COR-L47 (cell line): ENCODE results near the gene CLASP1.
"Not testable (repeated sequence)": the region's sequence is repeated elsewhere in the genome, so short reads cannot be mapped to it uniquely, and the experiment has no call there.

ENCODE experiments used
- DNase-seq: peaks from one replicate; lab custom pipeline; 2025; lab: John Stamatoyannopoulos, UW

CLASP1 gene

DNA sequence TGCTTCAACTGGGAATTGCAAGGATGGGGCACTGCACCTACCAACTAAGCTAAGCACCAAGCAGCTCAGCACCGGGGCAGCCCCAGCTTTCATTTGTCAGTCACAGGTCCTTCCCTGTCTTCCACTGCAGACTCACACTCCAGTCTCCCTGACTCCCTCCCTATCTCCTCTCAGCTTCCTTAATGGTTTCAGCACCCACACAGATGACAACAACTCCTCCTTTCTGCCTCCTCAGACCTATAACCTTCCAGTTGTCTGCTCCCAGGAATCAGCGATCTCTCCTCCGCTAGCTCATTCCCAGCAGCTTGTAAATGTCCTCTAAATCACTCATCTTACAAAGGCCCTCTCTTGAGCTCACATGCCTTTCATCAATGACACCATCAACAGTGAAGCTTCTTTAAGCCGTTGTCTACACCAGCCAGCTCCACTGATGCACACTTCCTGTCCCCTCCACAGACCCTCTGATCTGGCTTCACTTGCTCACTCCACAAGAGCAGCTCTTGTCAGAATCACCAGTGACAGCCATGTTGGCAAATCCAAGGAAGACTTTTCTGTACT lies 32.1 kb downstream of the CLASP1 start:
- no peak for DNase-seq

DNA sequence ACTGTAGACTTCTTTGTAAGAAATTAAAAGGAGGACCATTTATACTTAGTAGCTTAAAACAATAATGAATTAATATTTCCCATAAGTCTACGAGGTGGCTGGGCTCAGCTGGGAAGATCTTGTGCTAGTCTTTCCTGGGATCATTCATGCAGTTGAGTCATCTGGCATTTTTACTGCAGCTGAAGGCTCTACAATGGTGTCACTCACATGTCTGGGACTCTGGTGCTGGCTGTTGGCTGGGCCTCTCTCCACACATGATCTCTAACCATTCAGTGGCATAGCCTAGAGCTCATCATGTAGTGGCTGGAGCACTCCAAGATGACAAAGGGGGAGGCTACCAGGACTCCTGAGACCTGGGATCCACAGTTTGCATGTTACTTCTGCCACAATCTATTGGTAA lies 35.5 kb downstream of the CLASP1 start:
- no peak for DNase-seq

DNA sequence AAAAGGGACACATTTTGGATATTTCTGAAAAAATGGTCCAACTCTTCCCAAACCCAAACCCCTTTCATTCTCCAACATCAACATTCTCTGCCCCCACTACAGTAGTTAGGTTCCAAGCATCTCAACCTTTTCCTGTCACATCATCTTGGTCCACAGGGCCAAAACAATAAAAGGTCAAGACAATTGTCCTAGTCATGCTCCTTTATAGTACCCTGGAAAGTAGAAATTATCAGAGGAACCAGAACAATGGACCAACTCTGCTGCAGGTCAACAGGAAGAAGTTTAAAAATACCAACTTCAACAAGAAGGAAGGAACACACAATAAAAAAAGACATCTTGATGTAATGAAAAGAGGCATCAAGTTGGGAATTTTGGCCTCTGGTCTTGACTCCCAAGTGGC lies 36.1 kb downstream of the CLASP1 start:
- DNase-seq: no peak

DNA sequence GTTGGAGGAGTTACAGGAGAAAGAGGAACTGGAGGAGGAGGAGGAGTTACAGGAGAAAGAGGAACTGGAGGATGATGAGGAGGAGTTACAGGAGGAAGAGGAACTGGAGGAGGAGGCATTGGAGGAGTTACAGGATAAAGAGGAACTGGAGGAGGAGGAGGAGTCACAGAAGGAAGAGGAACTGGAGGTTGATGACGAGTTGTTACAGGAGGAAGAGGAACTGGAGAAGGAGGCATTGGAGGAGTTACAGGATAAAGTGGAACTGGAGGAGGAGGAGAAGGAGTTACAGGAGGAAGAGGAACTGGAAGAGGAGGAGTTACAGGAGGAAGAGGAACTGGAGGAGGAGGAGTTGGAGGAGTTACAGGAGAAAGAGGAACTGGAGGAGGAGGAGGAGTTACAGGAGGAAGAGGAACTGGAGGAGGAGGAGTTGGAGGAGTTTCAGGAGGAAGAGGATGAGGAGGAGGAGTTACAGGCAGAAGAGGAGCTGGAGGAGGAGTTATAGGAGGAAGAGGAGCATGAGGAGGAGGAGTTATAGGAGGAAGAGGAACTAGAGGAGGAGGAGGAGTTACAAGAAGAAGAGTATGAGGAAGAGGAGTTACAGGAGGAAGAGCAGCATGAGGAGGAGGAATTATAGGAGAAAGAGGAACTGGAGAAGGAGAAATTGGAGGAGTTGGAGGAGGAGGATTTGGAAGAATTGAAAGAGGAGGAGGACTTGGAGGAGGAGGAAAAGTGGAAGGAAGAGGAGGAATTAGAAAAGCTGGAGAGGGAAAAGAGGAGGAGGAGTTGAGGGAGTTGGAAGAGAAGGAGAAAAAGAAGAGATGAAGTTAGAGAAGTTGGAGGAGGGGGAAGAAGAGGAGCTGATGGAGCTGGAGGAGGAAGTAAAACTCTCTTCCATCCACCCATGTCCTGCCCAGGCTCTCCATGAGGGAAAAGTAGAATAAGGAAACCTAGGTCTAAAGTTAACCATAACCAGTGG lies 37.2 kb downstream of the CLASP1 start:
- DNase-seq: no peak

DNA sequence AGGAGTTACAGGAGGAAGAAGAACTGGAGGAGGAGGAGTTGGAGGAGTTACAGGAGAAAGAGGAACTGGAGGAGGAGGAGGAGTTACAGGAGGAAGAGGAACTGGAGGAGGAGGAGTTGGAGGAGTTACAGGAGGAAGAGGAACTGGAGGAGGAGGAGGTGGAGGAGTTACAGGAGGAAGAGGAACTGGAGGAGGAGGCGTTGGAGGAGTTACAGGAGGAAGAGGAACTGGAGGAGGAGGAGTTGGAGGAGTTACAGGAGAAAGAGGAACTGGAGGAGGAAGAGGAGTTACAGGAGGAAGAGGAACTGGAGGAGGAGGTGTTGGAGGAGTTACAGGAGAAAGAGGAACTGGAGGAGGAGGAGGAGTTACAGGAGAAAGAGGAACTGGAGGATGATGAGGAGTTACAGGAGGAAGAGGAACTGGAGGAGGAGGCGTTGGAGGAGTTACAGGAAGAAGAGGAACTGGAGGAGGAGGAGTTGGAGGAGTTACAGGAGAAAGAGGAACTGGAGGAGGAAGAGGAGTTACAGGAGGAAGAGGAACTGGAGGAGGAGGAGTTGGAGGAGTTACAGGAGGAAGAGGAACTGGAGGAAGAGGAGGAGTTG lies 38.1 kb downstream of the CLASP1 start:
- DNase-seq: not testable (repeated sequence)

DNA sequence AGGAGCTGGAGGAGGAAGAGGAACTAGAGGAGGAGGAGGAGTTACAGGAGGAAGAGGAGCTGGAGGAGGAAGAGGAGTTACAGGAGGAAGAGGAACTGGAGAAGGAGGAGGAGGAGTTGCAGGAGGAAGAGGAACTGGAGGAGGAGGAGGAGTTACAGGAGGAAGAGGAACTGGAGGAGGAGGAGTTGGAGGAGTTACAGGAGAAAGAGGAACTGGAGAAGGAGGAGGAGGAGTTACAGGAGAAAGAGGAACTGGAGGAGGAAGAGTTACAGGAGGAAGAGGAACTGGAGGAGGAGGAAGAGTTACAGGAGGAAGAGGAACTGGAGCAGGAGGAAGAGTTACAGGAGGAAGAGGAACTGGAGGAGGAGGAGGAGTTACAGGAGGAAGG lies 38.8 kb downstream of the CLASP1 start:
- DNase-seq: not testable (repeated sequence)

DNA sequence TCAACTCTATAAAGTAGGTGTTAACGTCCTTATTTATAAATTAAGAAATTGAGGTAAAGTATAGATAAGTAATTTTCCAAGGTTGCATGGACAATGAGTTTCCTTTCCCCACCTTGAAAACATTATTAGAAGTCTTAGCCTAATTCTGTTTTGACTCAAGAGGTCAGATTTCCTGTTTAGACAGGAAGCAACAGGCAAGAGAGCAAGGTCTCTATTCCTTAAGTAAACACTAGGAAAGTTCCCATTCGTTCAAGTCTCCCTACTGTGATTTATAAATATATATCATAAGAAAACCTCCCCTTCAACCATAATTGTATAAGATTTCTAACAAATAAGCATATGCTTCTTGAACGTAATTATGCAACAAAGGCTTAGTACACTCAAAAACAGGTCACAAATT lies 40.3 kb downstream of the CLASP1 start:
- no peak for DNase-seq

DNA sequence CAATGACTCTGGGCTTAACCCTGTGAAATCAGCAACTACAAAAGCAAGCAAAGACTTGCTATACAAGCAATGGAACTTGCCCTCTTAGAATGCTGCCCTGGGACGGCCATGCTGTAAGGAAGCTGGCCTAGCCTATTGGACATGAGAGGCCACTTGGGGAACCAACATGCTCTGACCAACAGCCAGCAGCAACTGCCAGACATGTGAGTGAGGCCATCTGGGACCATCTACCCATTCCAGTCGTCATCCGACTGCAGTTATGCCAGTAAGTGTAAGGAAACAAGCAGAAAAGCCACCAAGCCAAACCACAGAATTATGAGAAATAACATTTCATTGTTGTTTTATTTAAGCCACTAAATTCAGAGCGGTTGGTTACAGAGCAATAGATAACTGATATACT lies 40.9 kb downstream of the CLASP1 start:
- DNase-seq: no peak

DNA sequence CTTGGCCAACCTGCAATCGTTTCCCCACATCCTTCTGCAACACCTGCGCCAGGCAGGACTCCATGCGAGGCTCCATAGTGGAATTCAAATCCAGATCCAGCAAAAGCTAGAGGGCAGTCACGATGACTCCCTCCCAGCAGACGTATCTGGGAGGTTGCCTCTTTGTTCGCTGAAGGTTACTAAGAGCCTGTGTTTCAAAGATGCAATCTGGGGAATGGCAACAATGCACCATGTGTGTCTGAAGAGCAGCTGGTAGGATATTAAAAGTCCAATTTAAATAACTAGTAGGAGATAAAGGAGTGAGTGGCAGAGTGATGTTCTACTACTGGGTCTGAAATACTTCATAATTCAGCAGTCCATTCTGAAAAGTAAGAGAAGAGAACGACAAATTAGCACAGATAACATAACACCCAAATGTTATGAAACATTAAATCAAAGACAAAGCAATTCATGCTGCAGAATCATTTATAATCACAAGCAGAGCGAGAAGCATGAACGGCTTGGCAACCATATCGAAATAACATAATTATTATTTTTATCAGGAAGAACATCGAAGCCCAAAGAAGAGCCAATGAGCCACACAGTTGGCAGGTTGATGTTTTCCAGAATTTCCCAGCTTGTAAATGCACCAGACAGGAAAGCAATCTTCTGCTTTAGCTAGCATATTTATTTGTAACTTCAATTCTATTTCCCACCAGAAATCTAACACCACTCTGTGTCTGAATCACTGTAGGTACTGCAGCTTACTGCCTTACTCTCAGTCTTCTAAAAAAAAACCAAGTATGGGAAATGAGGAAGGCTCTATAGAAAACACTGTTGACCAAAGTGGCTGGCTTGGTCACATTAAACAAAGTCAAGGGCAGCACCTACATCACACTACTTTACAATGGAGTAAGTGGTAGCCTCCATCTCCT lies 43.2 kb downstream of the CLASP1 start:
- no peak for DNase-seq

DNA sequence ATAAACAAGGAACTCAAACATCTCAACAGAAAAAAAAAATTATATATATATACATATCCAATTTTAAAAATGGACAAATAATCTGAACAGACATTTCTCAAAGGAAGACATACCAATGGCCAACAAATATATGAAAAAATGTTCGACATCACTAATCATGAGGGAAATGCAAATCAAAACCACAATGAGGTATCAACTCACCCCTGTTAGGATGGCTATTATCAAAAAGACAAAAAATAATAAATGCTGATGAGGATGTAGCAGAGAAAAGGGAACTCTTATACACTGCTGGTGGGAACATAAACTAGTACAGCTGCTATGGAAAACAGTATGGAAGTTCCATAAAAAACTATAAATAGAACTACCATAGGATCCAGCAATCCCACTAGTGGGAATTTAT lies 46.1 kb downstream of the CLASP1 start:
- DNase-seq: no peak

DNA sequence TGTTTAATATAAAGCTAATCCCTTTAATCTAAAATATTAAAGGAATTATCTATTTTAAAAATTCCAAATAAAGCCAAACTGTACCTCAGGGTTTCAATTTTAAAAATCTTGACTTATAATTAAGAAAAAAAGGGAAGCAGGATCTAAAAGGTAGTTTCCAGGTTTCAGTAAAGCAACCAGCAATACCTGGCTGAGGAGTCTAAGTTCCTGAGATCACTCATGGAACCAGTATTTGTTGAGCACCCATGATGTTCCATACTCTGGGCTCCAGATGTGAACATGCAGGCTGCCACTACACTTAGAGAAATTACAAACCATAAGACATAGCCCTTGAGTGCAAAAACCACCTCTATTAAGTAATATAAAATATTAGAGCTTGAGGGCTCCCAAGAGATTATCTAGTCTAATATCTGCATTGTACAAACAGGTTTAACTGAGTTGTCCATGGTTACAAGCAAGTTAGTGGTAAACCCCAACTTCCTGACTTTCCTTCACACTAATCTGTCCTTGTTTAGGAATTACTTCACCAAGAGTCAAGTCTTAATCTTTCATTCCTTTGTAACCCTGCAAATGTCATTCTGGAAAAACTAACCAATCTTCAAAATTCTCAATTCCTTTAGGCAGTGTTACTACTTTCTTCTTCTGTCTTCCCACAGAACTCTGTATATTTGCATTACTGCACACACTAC lies 49.2 kb downstream of the CLASP1 start:
- no peak for DNase-seq

DNA sequence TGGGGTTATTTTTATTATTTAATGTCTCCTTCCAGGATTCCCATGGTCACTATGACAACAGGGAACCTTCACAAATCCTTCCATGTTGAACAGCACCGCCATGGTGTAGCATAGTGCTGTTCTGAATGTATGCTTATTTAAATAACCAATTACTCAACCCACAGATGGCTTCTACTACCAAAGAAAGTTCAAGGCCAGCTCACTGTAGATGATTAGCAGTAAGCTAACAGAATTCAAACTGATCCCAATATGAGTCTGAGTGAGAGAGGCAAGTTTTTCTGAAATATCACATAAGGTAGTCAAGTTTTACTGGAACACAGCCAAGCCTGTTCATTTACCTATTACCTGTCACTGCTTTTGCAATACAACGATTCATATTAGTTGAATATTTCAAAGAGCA lies 51.2 kb downstream of the CLASP1 start:
- no peak for DNase-seq

DNA sequence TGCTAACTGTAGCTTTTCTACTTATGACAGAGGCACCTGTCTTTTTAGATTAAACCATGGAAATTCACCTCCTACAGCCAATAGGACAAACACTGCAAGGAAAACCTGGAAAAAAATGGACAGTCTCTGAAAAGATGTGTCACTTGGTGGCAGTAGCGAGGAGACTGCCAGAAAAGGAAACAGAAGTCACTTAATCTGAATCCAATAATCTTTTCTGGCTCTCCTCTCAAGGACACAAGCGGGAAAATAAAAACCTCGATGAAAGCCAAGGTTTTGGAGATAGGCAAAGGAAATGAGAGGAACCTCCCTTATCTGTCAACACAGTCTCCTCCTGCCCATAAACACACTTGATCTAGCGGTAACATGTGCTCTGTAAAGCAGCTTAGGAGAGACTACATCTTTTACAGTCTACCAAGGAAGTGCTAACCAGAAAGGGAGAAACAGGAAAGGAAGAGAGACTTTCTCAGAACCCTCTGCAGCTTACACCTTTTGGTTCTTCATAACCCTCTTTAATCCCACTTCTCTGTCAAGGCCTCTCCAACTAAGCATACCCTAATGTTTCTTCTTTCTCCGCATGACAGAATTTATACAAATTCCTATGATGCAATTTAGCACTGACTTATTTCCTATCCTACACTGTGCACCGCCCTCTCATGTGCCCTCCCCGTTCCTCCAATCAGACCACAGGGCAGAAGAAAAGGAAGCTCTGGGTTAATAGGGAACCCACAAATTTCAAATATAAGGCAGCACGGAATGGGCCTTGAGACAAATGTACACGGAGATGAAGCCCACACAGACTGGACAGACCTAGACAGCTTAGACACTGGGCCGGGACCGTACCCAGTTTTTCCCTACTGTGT lies 52.8 kb downstream of the CLASP1 start:
- peak; percentile 11 for DNase-seq

DNA sequence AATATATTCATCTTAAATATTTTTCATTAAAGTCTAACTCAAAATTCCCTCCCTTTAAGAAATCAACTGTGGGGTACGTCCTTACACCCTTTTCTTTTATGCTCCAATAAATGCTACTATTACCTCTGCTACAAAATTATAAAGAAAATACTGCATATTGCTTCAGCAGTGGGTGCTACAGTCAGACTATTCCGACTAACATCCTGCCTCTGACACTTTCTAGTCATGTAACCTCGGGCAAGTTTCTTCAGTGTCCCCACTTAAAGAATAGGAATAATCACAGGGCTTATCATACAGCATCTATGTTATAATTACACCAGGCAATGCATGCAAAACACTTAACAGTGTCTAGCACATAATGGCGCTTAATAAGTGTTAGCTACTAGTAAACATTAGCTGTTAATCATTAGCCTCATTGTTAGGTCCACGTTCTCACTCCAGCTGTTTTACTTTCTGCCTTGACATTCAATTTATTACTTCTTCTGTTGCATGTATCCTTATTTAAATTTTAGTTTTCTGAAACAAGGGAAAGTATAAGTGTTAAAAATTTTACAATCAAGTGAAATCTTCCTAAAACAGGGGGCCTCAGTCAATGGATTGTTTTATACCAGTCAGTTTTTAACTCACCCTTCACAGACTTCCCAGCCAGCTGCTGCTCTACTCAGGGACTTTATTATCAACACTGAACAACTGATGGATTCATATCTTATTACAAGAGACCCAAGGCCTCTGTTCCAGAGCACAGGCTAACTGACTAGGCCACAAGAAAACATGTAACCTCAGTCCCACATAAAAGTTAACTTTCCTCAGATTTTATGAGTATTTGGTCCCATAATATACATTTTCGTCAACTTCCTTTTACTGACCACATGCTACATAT lies 54.0 kb downstream of the CLASP1 start:
- no peak for DNase-seq

DNA sequence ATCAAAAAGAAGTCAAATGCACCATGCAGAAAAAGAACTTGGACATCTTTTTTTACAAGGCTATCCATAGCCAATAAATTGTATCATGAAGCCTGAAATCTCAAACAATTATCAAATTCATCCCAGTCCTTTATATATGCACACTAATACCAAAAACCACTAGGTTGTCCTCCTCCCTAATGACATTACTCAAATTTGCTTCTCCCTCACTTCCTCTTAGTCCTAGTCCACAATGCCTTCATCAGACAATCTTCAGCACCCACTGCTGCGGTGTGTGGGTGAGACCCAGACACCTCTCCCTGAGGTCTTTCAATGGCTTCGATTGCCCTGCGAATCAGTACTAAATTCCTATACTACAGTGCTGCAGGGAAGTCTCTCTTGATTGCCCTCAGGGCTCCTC lies 58.1 kb downstream of the CLASP1 start:
- DNase-seq: no peak

DNA sequence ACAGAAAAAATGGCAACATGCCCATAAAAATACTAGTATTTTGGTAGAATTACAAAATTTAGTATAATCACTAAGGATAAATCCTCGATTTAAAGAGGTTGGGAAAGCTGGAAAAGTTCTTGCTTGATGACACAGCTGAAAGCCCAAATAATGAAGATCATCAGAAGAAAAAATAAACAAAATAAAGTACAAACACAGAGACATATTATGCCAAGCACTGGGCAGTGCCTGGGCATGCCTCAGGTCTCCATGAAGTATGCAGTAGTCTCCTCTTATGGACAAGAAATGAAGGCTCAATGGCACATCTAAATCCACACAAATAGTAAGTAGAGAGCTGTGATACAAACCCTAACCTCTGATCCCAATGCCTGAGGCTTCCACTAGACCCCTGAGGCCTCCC lies 60.9 kb downstream of the CLASP1 start:
- DNase-seq: no peak

DNA sequence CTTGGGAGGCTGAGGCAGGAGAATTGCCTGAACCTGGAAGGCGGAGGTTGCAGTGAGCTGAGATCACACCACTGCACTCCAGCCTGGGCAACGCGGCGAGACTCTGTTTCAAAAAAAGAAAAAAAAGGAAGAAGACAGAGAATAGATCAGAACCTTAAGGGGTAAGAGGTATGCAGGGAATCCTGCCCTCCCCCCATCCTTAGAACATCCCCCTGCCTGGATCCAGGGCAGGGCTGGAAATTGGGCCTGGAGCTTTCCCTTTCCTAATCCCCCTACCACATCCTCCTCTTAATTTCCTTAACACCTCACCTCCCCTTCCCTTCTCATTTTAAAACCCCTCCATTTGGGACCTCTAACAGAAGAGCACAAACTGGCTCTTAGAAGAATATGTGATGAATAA lies 62.1 kb downstream of the CLASP1 start:
- no peak for DNase-seq

DNA sequence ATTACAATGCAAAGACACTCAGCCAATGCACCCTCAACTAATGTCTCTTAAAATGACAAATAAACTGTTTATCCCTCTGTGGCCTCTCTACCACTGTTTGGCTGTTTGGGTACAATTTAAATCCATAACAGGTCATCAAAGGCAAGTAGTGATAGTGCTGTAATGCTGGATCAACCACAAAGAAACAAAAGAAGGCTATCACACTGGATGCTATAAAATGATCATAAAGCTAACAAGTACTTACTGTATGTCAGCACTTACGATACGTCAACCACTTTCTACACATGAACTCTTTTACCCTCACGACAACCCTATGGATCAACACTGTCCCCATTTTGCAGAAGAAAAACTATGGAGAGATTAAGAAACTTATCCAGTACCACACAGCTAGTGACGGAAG lies 64.5 kb downstream of the CLASP1 start:
- DNase-seq: no peak

DNA sequence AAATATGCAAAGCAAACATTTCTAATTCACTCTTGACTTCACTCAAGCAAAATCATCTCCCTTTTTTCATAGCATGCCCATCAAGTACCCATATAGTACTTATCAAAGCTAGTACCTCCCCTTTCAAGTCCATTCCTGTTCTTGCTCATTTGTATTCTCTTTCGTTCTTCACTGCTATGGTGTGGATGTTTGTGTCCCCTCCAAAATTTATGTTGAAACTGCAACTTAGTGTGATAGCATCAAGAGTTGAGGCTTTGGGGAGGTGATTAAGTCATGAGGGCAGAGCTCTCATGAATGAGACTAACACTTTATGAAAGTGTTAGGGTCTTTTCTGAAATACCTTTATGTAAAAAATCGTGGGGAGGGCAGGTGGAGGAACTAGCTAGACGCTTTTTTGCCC lies 65.7 kb downstream of the CLASP1 start:
- DNase-seq: no peak

DNA sequence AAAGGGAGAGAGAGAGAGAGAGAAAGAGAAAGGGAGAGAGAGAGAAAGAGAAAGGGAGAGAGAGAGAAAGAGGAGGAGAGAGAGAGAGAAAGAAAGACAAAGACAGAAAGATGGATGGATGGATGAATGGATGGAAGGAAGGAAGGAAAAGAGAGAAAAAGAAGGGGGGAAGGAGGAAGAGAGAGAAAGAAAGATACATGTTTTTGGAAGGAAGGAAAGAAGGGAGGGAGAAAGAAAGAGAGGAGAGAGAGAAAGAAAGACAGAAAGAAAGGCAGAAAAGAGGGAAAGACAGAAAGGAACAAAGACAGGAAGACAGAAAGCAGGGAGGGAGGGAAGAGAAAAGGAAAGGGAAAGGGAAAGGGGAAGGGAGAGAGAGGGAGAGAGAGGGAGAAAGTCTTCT lies 67.0 kb downstream of the CLASP1 start:
- DNase-seq: no peak
